ENCODE data around the gene APOL1.
"Not testable (repeated sequence)": the region's sequence is repeated elsewhere in the genome, so short reads cannot be mapped to it uniquely, and the experiment has no call there.

The APOL1 gene

GRCh38 chr22:36263886-36264664 is 11.1 kb downstream of the APOL1 start:
- in situ Hi-C loops (cut with MboI; ENCODE audit: low sequenced_read_pairs): not testable (repeated sequence)

GRCh38 chr22:36267058-36267457 is 14.1 kb downstream of the APOL1 start:
- in situ Hi-C loops (cut with MboI; ENCODE audit: low sequenced_read_pairs): no loop called here

- in situ Hi-C loops (cut with MboI; ENCODE audit: low sequenced_read_pairs): no loop called here
Observed at GRCh38 chr22:36267896-36268485, 15.1 kb downstream of the APOL1 start.

GRCh38 chr22:36271231-36271630 is 18.3 kb downstream of the APOL1 start:
- in situ Hi-C loops (cut with MboI; ENCODE audit: low sequenced_read_pairs): not testable (repeated sequence)

GRCh38 chr22:36271951-36272350 is 19.0 kb downstream of the APOL1 start:
- in situ Hi-C loops (cut with MboI; ENCODE audit: low sequenced_read_pairs): not testable (repeated sequence)

GRCh38 chr22:36274531-36274930 is 21.6 kb downstream of the APOL1 start:
- in situ Hi-C loops (cut with MboI; ENCODE audit: low sequenced_read_pairs): no loop called here

GRCh38 chr22:36277482-36278291 is 24.8 kb downstream of the APOL1 start:
- in situ Hi-C loops (cut with MboI; ENCODE audit: low sequenced_read_pairs): no loop called here

GRCh38 chr22:36279219-36279666 is 26.3 kb downstream of the APOL1 start:
- in situ Hi-C loops (cut with MboI; ENCODE audit: low sequenced_read_pairs): no loop called here

- in situ Hi-C loops (cut with MboI; ENCODE audit: low sequenced_read_pairs): no loop called here
Observed at GRCh38 chr22:36280379-36280778, 27.4 kb downstream of the APOL1 start.

GRCh38 chr22:36281781-36282327 is 28.9 kb downstream of the APOL1 start:
- in situ Hi-C loops (cut with MboI; ENCODE audit: low sequenced_read_pairs): no loop called here

- in situ Hi-C loops (cut with MboI; ENCODE audit: low sequenced_read_pairs): no loop called here
Observed at GRCh38 chr22:36282328-36282831, 29.4 kb downstream of the APOL1 start.

- in situ Hi-C loops (cut with MboI; ENCODE audit: low sequenced_read_pairs): no loop called here
Observed at GRCh38 chr22:36284171-36284571, 31.2 kb downstream of the APOL1 start.

GRCh38 chr22:36285017-36285416 is 32.1 kb downstream of the APOL1 start:
- in situ Hi-C loops (cut with MboI; ENCODE audit: low sequenced_read_pairs): no loop called here

- in situ Hi-C loops (cut with MboI; ENCODE audit: low sequenced_read_pairs): no loop called here
Observed at GRCh38 chr22:36285545-36285944, 32.6 kb downstream of the APOL1 start.

- in situ Hi-C loops (cut with MboI; ENCODE audit: low sequenced_read_pairs): no loop called here
Observed at GRCh38 chr22:36286096-36286957, 33.4 kb downstream of the APOL1 start.

GRCh38 chr22:36287881-36288515 is 35.1 kb downstream of the APOL1 start:
- in situ Hi-C loops (cut with MboI; ENCODE audit: low sequenced_read_pairs): no loop called here

GRCh38 chr22:36288571-36289405 is 35.9 kb downstream of the APOL1 start:
- in situ Hi-C loops (cut with MboI; ENCODE audit: low sequenced_read_pairs): no loop called here

- in situ Hi-C loops (cut with MboI; ENCODE audit: low sequenced_read_pairs): no loop called here
Observed at GRCh38 chr22:36289406-36289870, 36.5 kb downstream of the APOL1 start.

GRCh38 chr22:36289948-36290371 is 37.0 kb downstream of the APOL1 start:
- in situ Hi-C loops (cut with MboI; ENCODE audit: low sequenced_read_pairs): not testable (repeated sequence)

Measured in HL-60/S4 treated with phorbol 12-myristate 13-acetate at 8.2 ng/mL for 4 days and 3 days (cell line).